Medulla oblongata (tissue), 1 donor: ENCODE measurements around the gene CPT1C.
A peak's percentile ranks its signal among the peaks of the same experiment; 100 is the strongest.

ENCODE experiments used
- DNase-seq: peaks from one replicate; pipeline ENCODE4 v3.0.0-alpha.2; 2015; ENCODE audit errors: extremely low spot score

The CPT1C gene

DNA sequence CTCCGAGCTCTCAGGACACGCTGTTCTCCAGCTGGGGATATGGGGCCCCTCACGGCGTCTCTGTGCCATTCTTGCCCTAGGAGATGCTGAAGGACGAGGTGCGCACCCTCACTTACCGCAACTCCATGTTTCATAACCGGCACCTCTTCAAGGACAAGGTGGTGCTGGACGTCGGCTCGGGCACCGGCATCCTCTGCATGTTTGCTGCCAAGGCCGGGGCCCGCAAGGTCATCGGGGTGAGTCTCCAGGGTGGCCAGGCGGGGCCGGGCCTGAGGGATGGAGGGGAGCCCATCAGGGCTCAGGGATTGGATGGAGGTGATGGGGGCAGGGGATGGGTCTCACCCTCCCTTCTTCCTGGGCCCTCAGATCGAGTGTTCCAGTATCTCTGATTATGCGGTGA lies 9.1 kb upstream of the CPT1C start:
- DNase-seq, result no peak

DNA sequence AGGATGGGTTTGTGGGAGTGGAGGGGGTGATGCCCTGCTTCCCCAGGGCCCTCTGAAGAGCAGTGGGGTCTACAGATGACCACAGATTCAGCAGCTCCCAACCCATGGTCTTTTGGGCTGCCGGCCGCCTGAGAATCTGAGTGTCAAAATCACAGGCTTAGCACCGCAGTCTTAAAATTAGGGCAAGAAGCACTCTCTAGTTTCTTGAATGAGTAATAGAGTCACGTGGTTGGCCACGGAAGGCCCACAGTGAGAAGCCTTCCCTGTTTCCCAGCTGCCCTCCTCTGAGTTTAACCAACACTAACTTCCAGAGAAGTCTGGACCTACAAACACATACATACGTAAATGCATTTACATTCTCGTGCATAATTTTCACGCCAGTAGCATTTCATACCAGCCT lies 8.6 kb upstream of the CPT1C start:
- no peak for DNase-seq

DNA sequence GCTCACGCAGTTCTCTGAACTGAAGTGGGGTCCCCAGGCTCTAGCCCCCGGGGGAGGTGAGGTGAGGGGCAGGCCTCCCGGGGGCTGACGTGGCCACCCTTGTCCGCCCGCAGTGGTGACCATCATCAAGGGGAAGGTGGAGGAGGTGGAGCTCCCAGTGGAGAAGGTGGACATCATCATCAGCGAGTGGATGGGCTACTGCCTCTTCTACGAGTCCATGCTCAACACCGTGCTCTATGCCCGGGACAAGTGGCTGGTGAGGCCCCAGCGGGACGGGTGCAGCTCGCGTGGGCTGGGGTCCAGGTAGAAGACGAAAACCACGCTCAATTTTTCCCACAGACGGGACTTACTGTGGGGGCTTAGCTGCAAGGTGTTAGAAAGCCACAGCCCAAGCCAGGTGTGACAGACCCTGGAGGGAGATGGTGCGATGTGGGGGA lies 7.1 kb upstream of the CPT1C start:
- DNase-seq, result no peak

DNA sequence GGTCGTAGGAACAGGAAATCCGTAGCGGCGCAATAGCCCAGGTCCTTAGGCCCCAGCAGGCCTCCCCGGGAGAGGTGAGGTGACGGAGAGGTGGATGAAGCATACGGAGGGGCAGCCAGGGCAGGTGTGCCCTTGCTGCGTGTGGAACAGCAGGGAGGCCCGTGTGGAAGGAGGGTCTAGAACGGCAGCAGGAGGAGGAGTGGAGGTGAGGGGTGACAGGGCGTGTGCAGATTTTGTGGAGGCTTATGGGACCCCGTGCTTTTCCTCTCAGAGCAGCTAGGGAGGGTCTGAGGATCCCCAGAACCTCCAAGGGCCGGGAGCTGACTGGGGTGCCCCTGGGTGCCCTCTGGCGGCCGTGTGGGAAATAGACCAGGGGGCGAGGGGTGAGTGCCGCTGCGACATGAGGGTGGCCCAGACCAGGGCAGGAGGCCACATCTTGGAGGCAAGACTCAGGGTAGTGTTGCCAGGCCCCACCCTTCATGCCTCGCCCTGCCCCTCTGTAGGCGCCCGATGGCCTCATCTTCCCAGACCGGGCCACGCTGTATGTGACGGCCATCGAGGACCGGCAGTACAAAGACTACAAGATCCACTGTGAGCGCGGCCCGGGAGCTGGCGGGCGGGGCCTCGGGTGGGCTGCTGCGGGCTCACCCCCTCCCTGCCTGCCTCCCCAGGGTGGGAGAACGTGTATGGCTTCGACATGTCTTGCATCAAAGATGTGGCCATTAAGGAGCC lies 6.5 kb upstream of the CPT1C start:
- no peak for DNase-seq

DNA sequence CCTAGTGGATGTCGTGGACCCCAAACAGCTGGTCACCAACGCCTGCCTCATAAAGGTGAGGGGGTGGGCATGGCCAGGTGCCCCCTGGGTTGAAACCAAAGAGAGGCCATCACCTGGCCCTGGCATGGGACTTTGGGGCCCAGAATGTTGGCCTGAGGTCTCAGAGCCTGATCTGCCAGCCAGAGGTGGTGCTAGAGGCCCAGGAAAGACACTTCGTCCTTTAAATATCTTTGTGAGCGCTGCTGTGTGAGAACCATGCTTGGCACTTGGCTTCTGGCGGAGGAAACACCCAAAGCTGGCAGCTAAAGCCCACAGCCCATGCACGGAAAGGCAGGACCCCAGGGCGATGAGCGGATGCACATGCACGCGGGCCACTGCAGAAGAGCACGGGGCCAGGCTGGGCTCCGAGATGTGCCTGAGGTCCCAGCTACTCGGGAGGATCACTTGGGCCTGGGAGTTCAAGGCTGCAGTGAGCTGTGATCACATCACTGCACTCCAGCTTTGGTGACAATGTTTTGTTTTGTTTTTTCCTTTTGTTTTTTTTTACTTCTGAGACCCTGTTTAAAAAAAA lies 5.8 kb upstream of the CPT1C start:
- no peak for DNase-seq

DNA sequence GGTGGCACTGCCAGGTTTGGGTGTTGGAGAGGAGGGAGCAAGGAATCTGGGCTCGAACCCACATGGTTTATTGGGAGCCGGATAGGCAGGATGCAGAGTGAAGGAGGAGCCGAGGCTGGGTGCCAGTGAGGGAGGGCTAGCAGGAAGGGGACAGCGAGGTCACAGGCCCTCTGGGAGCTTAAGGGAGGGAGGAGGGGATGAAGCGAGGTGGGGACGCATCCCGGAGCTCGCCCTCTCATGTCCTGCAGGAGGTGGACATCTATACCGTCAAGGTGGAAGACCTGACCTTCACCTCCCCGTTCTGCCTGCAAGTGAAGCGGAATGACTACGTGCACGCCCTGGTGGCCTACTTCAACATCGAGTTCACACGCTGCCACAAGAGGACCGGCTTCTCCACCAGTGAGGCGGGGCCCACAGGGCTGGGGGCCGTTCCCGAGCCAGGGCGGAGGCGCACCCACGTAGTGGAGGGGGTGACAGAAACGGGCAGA lies 5.0 kb upstream of the CPT1C start:
- no peak for DNase-seq

DNA sequence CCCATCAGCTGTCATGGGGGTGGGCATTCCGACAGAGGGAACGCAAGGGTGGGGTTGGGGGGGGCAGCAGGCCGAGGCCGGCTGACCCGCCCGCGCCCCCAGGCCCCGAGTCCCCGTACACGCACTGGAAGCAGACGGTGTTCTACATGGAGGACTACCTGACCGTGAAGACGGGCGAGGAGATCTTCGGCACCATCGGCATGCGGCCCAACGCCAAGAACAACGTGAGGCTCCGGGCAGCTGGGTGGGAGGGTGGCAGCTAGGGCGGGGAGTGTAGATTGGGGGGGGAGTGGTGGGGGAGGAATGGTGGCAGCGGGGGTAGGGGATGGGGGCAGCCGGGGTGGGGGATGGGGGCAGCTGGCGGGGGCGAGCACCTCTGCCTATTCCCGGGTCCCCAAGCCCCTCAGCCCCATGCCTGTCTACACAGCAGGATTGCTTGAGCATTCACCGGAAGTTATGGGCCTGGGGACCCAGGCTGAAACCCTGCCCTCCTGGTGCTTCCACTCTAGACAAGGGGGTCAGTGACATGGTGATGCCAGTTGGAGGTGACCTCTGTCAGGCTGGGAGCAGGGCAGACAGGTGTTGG lies 4.3 kb upstream of the CPT1C start:
- DNase-seq, result no peak

DNA sequence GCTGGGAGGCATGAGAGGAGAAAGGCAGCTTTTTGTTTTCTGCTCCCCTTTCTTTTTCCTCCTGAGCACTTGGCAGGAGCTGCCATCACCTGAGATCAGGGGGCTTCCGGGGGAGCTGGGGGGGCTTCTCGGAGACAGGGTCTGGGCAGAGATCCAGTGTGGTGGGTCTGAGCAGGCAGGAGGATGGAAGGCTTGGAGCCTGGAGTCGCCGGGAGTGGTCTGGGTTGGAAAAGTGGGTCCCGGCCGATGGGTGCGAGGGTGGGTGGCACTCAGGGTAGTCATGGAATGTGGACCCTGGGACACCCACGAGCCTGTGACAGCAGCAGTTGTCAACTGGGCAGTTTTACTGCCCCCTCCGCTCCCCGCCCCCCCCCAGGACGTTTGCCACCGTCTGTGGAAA lies 3.8 kb upstream of the CPT1C start:
- no peak for DNase-seq

DNA sequence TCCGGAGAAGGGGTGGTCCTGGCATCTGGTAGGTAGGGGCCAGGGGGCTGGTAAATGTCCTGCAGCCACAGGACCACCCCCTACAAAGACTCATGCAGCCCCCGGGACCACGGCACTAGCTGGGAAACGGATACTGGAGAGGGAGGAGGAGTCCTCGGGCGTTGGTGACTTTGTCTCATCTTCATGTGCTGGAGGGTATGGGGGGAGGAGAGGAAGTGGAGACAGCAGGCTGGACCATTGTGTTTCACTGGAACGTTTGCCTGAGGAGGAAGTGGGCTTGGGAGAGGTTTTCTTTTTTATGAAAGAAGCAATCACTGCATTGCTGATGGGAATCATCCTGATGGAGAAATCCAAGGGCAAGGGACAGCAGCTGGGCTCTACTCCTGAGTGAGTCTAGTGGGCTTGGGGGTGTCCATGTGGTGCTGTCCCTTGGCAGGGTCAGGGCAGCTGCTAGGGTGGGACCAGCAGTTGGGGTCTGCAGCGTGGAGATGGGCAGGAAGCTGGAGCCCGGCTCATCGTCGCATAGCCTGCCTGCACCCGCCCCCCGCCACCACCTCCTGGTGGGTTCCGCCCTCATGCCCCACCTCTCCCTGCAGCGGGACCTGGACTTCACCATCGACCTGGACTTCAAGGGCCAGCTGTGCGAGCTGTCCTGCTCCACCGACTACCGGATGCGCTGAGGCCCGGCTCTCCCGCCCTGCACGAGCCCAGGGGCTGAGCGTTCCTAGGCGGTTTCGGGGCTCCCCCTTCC lies 3.2 kb upstream of the CPT1C start:
- no peak for DNase-seq

DNA sequence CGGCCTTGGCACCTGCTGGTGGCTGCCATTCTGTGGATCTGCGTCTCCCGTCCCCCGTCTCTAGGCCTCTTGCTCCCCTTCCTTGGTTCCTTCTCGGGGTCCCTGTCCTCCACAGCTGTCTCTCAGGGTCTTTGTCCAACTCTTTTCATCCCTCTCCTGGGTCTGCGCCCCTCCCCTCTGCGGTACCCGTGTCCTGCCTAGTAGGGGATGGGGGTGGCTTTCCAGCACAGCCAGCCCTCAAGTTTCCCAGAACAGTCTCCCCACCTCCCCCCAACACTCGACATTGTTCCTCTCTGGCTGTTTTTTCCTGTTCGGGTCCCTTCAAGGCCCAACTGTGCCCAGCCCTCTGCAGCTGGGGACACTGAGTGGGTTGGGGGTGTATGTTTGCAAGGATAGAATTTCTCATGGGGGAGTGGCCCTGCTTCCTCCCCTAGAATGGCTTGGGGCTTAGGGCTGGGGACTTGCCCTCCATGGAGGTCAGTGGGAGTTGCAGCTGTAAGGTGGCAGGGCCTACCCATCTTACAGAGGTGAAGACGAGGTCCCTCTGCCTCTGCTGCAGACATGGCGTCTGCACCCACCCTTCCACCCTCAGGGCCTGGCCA lies 2.3 kb upstream of the CPT1C start:
- DNase-seq, result no peak

DNA sequence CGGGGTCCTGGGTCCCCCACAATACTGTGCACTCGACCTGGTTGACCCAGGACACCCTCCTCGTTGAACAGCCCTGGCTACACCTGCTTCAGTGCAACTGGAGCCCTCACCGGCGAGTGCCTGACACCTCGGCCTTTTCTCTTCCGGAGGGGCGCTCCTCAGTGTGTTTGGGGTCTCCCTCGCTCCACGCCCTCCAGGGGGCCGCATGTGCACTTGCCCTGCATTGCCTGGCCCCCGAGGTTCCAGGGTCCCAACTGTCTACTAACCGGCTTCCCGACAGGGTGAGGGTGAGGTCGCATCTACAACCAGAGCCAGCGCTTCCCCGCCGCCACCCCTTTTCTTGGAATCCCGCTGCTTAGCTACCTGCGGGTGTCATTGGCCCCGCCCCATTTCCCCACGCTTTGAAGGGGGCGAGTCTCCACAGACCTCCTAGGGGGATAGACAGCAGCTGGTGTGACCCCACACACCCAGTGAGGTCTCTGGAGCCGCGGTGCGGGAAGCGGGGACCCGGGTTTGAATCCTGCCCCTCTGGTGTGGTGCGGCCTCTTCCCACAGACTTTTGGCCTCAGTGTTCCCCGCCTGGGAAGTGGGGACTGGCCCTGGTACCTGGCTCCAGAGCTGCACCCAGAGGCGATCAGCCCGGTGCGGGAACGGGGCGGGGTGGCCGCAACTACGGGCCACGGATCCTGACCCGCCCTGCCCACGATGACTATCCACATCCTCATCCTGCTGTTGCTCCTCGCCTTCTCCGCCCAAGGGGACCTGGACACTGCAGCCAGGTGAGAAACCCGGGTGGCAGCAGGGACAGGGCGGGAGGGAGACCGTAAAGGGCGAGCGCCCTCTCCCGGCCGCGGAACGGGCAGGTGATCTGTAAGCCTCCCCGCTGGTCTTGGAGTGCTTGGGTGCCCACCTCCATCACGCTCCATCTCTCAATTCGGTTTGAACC lies 1.5 kb upstream of the CPT1C start, which contains the start of gene ADM5:
ADM5 (plus strand) TSS at position 462 of the 946 bp plus-strand sequence; CDS start at position 706, 244 bp downstream.
- DNase-seq, result peak; percentile 38

DNA sequence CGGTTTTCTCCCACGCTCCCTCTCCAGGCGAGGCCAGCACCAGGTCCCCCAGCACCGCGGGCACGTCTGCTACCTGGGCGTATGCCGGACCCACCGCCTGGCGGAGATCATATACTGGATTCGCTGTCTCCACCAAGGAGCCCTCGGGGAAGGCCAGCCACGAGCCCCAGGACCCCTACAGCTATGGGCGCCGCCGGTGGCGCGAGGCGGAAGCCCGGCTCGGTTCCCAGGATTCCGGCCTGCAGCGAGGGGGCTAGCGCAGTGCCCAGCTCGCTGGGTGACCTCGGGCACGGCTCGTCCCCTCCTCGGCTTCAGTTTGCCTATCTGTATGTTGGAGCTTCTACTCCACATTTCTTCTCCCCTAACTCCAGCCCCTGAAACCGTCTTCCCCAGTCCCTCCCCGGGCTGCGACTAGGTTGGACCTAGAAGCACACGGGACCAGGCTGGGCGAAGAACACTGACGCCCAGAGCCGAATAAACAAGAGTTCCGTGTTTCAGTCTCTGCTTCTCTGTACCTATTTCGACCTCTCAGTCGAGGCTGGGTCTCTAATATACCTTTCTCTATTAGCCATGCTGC lies 749 bp upstream of the CPT1C start:
- no peak for DNase-seq

DNA sequence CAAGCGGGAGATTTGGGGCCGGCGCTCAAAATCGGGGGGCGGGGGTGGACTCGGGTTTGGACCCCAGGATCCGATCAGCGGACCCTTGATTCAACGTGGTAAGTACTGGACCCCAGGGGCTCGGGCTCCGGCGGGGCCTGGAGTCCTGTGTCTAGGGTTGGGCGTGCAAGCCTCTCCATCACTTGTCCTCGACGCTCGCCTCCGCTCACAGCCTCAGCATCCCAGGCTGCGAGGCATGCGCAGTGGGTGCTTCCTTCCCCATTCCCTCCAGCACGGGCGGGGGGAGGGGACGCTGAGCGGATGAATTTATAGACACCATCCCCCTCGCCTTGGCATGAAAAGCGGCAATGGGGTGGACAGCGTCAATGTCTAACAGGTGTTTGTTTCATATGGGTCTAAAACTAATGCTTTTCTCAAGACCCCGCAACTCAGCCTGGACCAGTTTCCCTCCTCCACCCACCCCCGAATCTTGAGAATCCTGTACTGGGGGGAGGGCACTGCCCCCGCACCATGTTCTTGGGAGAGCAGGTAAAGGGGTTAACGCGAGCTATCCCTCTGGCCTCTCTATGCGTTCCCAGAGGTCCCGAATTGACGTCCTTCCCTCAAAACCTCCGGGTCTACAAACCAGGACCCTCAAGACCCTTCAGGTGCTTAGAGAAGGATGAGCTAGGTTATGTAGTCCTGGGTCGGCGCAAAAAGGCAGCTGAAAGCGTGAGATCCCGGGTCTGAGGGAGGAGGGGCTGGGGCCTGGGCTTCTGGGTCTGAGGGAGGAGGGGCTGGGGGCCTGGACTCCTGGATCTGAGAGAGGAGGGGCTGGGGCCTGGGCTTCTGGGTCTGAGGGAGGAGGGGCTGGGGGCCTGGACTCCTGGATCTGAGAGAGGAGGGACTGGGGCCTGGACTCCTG lies 579 bp downstream of the CPT1C start:
- DNase-seq, result peak; percentile 80

DNA sequence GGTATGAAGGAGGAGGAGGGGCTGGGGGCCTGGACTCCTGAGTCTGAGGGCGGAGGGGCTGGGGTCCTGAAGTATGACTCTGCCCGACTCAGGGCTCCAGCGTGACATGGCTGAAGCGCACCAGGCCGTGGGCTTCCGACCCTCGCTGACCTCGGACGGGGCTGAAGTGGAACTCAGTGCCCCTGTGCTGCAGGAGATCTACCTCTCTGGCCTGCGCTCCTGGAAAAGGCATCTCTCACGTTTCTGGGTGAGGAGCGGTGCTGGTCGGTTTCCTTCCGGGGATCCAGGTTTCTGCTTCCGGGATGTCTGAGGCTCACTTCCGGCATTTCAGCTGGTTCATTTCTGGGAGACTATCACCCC lies 1.2 kb downstream of the CPT1C start:
- DNase-seq, result no peak

DNA sequence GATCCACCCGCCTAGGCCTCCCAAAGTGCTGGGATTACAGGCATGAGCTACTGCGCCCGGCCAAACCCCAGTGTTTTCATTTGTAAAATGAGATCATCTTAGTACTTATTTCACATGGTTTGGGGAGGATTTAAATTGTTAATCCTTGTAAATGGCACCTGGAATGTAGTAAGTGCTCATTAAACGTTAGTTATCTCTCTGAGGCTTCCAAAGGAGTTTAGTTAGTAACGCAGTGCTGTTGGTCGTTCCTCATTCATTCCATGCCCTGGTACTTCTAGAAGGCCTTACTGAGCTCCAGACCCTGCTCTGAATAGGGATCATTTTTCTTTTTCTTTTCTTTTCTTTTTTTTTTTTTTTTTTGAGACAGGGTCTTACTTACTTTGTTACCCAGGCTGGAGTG lies 5.2 kb downstream of the CPT1C start:
- DNase-seq, result no peak

DNA sequence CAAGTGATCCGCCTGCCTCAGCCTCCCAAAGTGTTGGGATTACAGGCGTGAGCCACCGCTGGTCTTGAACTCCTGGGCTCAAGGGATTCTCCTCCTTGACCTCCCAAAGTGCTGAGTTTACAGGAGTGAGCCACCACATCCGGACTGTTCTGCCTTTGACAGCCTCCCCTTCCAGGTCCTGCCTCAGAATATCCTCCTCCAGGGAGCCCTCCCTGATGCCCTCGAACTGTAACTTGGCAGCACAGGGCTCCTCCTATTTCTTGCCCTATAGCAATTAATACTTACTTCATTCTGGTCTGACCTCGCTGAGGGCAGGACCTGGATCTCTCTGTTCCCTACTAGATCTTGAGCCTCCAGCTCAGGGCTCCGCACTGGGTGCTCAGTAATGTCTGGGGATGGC lies 5.9 kb downstream of the CPT1C start:
- DNase-seq, result no peak

DNA sequence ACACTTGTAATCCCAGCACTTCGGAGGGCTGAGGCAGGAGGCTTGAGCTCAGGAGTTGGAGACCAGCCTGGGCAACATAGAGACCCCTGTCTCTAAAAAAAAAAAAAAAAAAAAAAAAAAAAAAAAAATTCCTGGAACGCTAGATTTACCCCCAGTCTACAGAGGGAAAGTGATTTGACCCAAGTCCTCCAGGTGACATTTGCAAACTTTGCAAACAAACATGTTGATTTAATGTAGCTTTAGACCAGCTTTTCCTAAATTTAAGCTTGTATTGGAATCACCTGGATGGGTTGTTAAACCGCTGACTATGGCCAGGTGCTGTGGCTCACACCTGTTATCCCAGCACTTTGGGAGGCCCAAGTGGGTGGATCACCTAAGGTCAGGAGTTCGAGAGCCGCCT lies 8.4 kb downstream of the CPT1C start:
- no peak for DNase-seq

DNA sequence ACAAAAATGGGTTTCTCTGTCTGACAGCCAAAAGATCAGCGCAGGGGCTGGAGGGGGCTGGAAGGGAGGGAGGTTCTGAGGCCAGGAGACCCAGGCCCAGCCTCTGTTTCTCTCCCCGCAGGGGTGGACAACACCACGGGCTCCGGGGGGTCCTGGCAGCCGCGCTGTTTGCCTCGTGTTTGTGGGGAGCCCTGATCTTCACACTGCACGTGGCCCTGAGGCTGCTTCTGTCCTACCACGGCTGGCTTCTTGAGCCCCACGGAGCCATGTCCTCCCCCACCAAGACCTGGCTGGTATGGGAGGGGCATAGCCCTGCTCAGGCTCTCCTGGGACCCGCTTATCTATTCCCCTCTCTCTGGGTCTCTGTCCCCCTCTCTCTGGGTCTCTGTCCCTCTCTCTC lies 9.6 kb downstream of the CPT1C start:
- DNase-seq, result no peak

DNA sequence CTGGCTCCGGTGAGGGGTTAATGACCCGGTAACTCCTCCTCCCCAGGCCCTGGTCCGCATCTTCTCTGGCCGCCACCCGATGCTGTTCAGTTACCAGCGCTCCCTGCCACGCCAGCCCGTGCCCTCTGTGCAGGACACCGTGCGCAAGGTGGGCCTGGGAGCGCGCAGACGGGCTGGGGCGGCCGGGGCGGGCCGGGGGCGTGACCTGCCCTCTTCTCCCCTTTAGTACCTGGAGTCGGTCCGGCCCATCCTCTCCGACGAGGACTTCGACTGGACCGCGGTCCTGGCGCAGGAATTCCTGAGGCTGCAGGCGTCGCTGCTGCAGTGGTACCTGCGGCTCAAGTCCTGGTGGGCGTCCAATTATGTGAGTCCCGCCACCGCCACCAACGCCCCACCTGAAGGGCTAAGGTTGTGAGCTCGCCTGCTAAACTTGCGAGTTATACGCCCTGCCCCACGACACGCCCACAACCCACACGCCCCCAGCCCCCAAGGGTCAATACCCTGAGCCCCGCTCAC lies 10.4 kb downstream of the CPT1C start:
- DNase-seq, result no peak
